Lower leg skin (tissue), 3 donors: ENCODE measurements around the gene RPS6KC1.

Experiments used
- CTCF ChIP-seq, 3 donors: fragments of 450-650 bp; IDR thresholded peaks; one replicate each; pipeline ENCODE4 v1.5.1; 2016; ENCODE audit warnings: antibody characterized with exemption in 3 of 3, mild to moderate bottlenecking in 3 of 3, moderate library complexity in 2 of 3
- POLR2A ChIP-seq, 2 donors: fragments of 450-650 bp; IDR thresholded peaks; one replicate each; pipeline ENCODE4 v1.6.1; 2016 to 2017; ENCODE audit warnings: antibody characterized with exemption in 2 of 2, mild to moderate bottlenecking in 1 of 2, moderate library complexity in 1 of 2

- TF ChIP-seq POLR2A (IDR thresholded peaks at IDR 0.05) (no peak), CTCF (IDR thresholded peaks at IDR 0.05) (no peak)
These were observed 56.6 kb downstream of the RPS6KC1 start for GRCh38 chr1:213107613-213108012.
